Measurements from ENCODE around the gene SPEF1. TPM values are rescaled to one million over a fixed set of nuclear protein-coding genes. Genes with fewer than 3 reads are reported as not detected.

The SPEF1 gene
- total and polyA plus RNA-seq, 2 of the 13 experiments (the other 11 are each of a cell fraction or from before 2014, with no cell fraction given): 0.11 to 0.27 TPM

DNA sequence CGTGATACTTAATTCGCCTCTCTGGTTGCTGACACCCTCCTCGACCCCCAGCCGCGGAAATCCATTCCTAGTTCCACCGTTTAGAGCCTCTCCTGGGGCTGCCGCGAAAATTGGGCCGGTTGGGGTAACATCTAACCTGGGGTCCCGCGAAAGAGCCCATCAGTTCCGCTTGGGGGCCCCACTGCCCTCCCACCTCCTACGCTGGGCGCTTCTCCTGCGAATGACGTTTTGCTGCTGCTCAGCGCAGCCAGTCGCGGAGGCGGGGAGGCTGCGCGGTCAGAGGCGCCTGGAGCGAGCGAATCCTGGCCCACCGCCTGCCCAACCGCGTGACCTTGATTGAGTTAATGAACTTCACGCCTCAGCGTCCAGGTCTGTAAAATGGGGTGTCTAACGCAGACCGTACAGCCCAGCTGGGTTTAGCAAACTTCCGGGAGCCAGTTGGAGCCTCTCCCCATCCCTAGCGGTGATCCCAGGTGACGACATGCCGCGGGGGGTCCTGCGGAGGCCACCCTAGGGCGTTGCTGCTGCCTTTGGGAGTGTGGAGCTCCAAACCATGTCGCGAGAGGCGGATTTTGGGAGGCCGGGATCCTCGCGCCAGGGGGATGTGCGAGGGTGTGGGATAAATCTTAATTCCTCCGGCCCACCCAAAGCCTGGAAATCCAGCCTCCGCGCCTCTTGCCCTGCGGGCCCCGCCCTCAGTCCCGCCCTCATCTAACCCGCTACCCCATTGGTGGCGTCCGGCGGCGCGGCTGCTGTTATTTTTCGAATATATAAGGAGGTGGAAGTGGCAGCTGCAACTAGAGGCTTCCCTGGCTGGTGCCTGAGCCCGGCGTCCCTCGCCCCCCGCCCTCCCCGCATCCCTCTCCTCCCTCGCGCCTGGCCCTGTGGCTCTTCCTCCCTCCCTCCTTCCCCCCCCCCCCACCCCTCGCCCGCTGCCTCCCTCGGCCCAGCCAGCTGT is 14.5 kb upstream of the SPEF1 start, which contains the start of gene CDC25B (continued):
- no peak for TF ChIP-seq MAFF (IDR thresholded peaks at IDR 0.05; ENCODE audit: low read depth, low read length)
- no peak for TF ChIP-seq ZNF383 (CRISPR knock-in tag; IDR thresholded peaks at IDR 0.05; ENCODE audit: borderline replicate concordance)
- TF ChIP-seq, protein P1, sequence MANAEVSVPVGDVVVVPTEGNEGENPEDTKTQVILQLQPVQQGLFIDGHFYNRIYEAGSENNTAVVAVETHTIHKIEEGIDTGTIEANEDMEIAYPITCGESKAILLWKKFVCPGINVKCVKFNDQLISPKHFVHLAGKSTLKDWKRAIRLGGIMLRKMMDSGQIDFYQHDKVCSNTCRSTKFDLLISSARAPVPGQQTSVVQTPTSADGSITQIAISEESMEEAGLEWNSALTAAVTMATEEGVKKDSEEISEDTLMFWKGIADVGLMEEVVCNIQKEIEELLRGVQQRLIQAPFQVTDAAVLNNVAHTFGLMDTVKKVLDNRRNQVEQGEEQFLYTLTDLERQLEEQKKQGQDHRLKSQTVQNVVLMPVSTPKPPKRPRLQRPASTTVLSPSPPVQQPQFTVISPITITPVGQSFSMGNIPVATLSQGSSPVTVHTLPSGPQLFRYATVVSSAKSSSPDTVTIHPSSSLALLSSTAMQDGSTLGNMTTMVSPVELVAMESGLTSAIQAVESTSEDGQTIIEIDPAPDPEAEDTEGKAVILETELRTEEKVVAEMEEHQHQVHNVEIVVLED (CRISPR knock-in tag; IDR thresholded peaks at IDR 0.05; ENCODE audit: borderline replicate concordance): no peak
- TF ChIP-seq ZNF30 (CRISPR knock-in tag; IDR thresholded peaks at IDR 0.05): no peak
- no peak for TF ChIP-seq ZNF879 (CRISPR knock-in tag; IDR thresholded peaks at IDR 0.05)
- peak; percentile 52 for TF ChIP-seq MYC (CRISPR knock-in tag; IDR thresholded peaks at IDR 0.05; ENCODE audit: borderline replicate concordance)
- TF ChIP-seq ZNF724P (CRISPR knock-in tag; IDR thresholded peaks at IDR 0.05; ENCODE audit: borderline replicate concordance): no peak
- 0 out of 2 replicates have a peak, but pooled peaks have one; percentile 24 for TF ChIP-seq ZMAT3 (CRISPR knock-in tag; conservative IDR thresholded peaks at IDR 0.05)
- no peak for TF ChIP-seq ZNF260 (CRISPR knock-in tag; IDR thresholded peaks at IDR 0.05; ENCODE audit: borderline replicate concordance, low read depth)
- no peak for TF ChIP-seq BRCA1 (CRISPR knock-in tag; IDR thresholded peaks at IDR 0.05)
- TF ChIP-seq FLYWCH1 (CRISPR knock-in tag; IDR thresholded peaks at IDR 0.05): no peak
- TF ChIP-seq ZBTB7A (CRISPR knock-in tag; IDR thresholded peaks at IDR 0.05): peak; percentile 71; the same call in 1 of the 2 replicates
- TF ChIP-seq, protein P2, sequence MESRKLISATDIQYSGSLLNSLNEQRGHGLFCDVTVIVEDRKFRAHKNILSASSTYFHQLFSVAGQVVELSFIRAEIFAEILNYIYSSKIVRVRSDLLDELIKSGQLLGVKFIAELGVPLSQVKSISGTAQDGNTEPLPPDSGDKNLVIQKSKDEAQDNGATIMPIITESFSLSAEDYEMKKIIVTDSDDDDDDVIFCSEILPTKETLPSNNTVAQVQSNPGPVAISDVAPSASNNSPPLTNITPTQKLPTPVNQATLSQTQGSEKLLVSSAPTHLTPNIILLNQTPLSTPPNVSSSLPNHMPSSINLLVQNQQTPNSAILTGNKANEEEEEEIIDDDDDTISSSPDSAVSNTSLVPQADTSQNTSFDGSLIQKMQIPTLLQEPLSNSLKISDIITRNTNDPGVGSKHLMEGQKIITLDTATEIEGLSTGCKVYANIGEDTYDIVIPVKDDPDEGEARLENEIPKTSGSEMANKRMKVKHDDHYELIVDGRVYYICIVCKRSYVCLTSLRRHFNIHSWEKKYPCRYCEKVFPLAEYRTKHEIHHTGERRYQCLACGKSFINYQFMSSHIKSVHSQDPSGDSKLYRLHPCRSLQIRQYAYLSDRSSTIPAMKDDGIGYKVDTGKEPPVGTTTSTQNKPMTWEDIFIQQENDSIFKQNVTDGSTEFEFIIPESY (CRISPR knock-in tag; IDR thresholded peaks at IDR 0.05): peak; percentile 76
- TF ChIP-seq RXRB (CRISPR knock-in tag; IDR thresholded peaks at IDR 0.05; ENCODE audit: borderline replicate concordance): 0 out of 2 replicates have a peak, but pooled peaks have one; percentile 29
- TF ChIP-seq SUZ12 (IDR thresholded peaks at IDR 0.05; ENCODE audit: low read depth, low read length): no peak
- TF ChIP-seq, protein P3, sequence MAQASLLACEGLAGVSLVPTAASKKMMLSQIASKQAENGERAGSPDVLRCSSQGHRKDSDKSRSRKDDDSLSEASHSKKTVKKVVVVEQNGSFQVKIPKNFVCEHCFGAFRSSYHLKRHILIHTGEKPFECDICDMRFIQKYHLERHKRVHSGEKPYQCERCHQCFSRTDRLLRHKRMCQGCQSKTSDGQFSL (CRISPR knock-in tag; IDR thresholded peaks at IDR 0.05): peak; percentile 71; the same call in 1 of the 2 replicates
- no peak; the same call in 1 of the 2 replicates for TF ChIP-seq ZNF160 (CRISPR knock-in tag; IDR thresholded peaks at IDR 0.05)
- peak; percentile 100 for TF ChIP-seq PCBP1 (IDR thresholded peaks at IDR 0.05; ENCODE audit: borderline replicate concordance, low read depth, low read length)
- TF ChIP-seq ATF7 (IDR thresholded peaks at IDR 0.05): no peak
- TF ChIP-seq ATF7 (CRISPR knock-in tag; IDR thresholded peaks at IDR 0.05): peak; percentile 93
- TF ChIP-seq, protein P4, sequence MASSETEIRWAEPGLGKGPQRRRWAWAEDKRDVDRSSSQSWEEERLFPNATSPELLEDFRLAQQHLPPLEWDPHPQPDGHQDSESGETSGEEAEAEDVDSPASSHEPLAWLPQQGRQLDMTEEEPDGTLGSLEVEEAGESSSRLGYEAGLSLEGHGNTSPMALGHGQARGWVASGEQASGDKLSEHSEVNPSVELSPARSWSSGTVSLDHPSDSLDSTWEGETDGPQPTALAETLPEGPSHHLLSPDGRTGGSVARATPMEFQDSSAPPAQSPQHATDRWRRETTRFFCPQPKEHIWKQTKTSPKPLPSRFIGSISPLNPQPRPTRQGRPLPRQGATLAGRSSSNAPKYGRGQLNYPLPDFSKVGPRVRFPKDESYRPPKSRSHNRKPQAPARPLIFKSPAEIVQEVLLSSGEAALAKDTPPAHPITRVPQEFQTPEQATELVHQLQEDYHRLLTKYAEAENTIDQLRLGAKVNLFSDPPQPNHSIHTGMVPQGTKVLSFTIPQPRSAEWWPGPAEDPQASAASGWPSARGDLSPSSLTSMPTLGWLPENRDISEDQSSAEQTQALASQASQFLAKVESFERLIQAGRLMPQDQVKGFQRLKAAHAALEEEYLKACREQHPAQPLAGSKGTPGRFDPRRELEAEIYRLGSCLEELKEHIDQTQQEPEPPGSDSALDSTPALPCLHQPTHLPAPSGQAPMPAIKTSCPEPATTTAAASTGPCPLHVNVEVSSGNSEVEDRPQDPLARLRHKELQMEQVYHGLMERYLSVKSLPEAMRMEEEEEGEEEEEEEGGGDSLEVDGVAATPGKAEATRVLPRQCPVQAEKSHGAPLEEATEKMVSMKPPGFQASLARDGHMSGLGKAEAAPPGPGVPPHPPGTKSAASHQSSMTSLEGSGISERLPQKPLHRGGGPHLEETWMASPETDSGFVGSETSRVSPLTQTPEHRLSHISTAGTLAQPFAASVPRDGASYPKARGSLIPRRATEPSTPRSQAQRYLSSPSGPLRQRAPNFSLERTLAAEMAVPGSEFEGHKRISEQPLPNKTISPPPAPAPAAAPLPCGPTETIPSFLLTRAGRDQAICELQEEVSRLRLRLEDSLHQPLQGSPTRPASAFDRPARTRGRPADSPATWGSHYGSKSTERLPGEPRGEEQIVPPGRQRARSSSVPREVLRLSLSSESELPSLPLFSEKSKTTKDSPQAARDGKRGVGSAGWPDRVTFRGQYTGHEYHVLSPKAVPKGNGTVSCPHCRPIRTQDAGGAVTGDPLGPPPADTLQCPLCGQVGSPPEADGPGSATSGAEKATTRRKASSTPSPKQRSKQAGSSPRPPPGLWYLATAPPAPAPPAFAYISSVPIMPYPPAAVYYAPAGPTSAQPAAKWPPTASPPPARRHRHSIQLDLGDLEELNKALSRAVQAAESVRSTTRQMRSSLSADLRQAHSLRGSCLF (CRISPR knock-in tag; IDR thresholded peaks at IDR 0.05; ENCODE audit: borderline replicate concordance): no peak
